SW 1271 (cell line): ENCODE measurements around the gene NMNAT2.
"Not testable (repeated sequence)": the region's sequence is repeated elsewhere in the genome, so short reads cannot be mapped to it uniquely, and the experiment has no call there.

Source experiments
- DNase-seq, 2 experiments: peaks; one replicate each; lab custom pipeline; 2025; lab: John Stamatoyannopoulos, UW

The NMNAT2 gene

DNA sequence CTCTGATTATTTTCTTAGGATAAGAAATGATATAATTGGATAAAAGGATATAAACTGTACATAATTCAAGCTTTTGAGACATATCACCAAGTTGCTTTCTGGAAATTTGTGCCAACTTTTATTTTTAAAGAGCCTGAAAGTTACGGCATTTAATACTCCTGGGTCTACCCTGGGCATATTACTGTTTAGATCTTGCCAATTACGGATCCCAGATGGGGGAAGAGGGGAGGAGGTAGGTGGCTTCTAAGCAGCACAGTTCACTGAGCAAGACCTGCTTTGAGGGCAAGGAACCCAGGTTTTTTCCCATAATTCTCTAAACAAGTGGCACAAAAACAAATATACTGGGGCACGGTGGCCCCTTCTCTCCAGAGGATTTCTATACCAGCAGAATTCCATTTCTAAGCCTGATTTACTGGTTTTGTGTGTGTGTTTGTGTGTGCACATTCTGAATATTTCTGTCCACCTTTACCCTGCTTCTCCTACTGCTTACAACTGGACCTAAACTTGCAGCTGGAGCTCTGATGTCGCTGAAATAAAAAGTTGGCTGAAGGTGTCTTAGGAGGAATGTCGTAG is 155.5 kb downstream of the NMNAT2 start:
- no peak for DNase-seq

GRCh38 chr1:183259924-183260323 is 158.3 kb downstream of the NMNAT2 start:
- no peak for DNase-seq

DNA sequence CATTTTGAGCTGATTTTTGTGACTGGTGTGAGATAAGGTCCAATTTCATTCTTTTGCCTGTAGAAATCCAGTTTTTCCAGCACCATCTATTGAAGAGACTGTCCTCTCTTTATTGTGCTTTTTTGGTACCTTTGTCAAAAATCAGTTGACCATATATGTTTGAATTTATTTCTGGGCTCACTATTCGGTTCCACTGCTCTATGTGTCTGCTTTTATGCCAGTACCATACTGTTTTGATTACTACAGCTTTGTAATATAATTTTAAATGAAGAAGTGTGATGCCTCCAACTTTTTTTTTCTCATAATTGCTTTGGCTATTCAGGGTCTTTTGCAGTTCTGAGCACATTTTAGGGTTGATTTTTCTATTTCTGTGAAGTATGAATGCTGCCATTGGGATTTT is 163.1 kb downstream of the NMNAT2 start:
- no peak for DNase-seq

GRCh38 chr1:183251959-183252450 is 166.2 kb downstream of the NMNAT2 start:
- no peak for DNase-seq

- DNase-seq, result no peak
Measured at GRCh38 chr1:183251101-183251958, 166.8 kb downstream of the NMNAT2 start.

GRCh38 chr1:183249941-183250452 is 168.2 kb downstream of the NMNAT2 start:
- DNase-seq, result no peak

DNA sequence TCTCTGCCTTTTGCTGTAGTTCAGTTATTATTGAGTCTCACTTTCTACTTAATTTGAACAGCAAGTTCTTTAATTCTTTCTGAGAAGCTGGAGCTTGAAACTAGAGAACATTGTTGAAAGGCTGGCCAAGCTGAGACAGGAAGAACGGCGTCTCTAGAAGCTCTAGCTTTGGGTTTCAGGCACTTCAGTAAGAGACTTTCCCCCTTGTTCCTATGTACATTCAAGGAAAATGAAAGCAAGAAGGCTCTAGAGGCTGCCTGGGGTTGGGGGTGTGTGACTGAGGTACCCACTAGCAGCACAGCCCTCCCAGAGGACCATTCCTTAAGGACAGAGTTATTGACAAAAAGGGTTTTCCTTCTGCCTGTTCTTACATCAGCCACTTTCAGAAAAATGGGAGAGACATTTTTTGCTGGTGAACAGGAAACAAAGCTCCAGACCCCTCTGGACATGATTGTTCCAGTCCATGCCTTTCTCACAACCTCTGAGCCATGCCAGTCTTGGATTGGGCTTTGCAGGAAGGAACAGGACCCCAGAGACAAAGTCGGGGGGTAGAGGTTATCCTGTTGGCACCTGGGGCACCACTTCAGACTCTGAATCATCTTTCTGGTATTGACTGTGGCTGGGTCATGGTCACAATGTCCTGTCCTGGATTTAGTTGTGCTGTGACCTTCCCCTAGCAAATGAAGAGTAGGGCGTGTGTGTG is 169.0 kb downstream of the NMNAT2 start:
- DNase-seq, result no peak

DNA sequence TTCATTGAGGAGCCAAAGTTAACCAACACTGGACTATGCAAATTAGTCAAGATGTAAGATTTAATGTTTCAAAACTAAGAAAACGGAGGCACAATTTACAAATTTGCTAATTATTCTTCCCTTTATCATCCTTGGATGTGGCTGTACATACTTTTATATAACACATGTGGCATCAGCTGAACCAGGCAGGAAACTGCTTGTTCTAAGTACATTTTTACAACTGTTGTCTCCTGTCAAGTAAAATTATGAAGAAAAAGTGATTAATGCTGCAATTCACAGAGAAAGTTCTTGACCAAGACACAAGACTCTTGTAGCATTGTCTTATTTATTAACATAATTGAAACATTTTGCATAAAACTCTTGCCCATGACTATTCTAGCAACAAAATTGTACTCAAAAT is 170.2 kb downstream of the NMNAT2 start:
- DNase-seq, result no peak

- no peak for DNase-seq
Measured at GRCh38 chr1:183247484-183247883, 170.7 kb downstream of the NMNAT2 start.

DNA sequence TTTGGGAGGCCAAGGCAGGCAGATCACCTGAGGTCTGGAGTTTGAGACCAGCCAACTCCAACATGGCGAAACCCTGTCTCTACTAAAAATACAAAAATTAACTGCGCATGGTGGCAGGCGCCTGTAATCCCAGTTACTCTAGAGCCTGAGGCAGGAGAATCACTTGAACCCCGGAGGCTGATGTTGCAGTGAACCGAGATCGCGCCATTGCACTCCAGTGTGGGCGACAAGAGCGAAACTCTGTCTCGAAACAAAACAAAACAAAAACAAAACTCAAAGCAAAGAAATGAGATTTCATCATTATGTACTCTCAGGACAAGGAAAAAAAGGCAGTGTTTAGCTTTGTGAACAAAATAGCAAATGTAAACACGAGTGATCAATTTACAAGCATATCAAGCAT is 171.1 kb downstream of the NMNAT2 start:
- DNase-seq, result no peak

GRCh38 chr1:183246436-183246835 is 171.7 kb downstream of the NMNAT2 start:
- DNase-seq, result no peak

- no peak for DNase-seq
Measured at GRCh38 chr1:183245357-183245756, 172.8 kb downstream of the NMNAT2 start.

DNA sequence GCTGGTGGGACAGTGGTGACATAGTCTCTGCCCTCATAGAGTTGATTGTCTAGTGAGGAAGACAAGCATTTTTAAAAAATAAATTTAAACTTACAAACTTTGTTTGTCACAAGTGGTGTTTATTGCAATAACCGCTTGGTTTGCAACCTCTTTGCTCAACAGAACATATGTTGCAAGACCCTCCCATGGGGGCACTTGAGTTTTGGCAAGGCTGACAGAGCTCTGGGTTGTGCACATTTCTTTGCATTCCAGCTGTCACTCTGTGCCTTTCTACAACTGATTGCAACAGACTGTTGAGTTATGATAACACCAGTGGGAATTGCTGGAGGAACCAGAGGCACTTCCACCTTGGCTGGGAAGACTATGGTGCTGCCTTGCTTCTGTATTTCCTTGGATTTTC is 173.7 kb downstream of the NMNAT2 start:
- no peak for DNase-seq

GRCh38 chr1:183243161-183244050 is 174.8 kb downstream of the NMNAT2 start:
- no peak for DNase-seq

DNA sequence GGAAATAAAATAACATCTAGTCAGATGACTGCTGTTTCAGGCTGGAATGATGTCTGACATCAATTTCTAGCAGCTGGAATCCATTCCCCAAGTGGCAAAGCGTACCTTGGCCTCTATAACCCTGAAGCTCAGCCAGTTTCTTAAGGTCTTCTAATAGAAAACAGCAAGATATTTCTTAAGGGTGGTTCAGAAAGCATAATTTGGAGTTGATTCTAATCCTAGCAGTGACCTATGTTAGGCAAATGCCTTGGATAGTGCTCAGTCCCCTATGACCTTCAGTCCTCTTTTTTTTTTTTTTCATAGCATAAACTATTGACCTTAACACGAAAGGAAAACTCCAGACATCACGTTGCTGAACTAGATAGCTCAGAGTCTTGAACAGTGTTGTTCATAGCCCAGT is 175.6 kb downstream of the NMNAT2 start:
- DNase-seq, result no peak

GRCh38 chr1:183241471-183241870 is 176.7 kb downstream of the NMNAT2 start:
- DNase-seq, result no peak

DNA sequence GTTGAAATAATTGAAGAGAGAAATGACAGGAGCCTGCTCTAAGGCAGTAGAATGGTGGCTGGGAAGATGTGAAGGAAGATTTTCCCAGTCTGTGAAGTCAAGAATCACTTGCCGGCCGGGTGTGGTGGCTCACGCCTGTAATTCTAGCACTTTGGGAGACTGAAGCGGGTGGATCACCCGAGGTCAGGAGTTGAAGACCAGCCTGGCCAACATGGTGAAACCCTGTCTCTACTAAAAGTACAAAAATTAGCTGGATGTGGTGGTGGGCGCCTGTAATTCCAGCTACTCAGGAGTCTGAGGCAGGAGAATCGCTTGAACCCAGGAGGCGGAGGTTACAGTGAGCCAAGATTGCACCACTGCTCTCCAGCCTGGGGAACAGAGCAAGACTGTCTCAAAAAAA is 177.3 kb downstream of the NMNAT2 start:
- DNase-seq, result not testable (repeated sequence)

DNA sequence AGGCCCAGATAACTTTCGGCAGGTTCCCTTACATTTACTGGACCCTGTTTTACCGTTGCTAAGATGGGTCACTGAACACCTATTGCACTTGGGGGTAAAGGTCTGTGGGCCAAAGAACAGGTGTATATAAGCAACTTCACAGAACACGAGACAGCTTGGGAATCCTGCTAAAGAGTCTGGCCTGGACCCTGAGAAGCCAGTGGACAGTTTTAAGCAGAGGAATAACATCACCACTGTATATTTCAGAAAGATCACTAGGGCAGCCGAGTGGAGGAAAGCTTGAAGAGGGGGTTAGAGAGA is 177.7 kb downstream of the NMNAT2 start:
- DNase-seq, result no peak

DNA sequence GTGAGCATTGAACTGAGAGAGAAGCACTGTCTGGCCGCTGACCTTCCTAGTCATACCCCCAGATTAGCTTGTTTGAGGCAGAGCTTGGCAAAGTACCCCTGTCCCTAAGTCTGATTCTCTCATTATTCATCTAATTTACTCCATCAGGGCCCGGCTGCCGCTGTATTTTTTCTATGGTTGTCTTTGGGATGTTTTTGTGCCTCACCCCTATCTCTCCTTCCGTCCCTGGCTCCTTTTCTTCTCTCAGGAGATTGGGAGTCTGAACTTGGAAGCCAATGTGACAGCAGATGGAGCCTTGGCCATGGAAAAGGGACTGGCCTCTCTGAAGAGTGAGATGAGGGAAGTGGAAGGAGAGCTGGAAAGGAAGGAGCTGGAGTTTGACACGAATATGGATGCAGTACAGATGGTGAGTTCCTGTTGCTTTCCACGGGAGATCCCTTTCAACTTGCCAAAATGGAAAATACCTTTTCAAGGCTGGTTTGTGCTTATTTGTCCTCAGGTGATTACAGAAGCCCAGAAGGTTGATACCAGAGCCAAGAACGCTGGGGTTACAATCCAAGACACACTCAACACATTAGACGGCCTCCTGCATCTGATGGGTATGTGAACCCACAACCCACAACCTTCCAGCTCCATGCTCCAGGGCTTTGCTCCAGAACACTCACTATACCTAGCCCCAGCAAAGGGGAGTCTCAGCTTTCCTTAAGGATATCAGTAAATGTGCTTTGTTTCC is 178.2 kb downstream of the NMNAT2 start:
- DNase-seq, result no peak

DNA sequence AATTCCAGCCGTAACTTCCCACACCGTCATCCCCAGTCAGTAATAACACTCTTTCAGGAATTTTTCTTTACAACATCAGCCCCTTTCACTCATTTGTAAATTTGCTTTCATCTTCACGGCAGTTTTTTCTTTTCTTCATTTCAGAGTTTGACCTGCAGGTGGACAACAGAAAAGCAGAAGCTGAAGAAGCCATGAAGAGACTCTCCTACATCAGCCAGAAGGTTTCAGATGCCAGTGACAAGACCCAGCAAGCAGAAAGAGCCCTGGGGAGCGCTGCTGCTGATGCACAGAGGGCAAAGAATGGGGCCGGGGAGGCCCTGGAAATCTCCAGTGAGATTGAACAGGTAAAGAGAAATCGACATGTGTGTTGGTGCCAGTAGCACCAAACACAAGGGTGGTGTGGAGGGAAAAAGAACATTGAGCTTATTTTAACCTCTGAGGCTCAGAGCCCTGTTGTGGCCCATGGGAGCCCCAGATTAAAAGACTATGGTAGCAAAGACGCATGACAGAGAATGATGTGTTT is 178.9 kb downstream of the NMNAT2 start:
- DNase-seq, result no peak

GRCh38 chr1:183238071-183238470 is 180.1 kb downstream of the NMNAT2 start:
- peak in 1 of 2 experiments; percentile 23 for DNase-seq
